Measurements from ENCODE around the gene KEL. TPM values are rescaled to one million over a fixed set of nuclear protein-coding genes. Genes with fewer than 3 reads are reported as not detected.
A peak's percentile ranks its signal among the peaks of the same experiment; 100 is the strongest.

Gene KEL
- total RNA-seq (0.28 TPM), polyA plus RNA-seq (ENCODE audit: insufficient read depth, low read depth, low replicate concordance) (0.39 TPM)
- long read RNA-seq, donor 1: 0 reads
- long read RNA-seq, donor 2, partial matches to known transcripts: 0 of 1 reads
- long read RNA-seq, donor 2, other reads (novel, unspliced or antisense): 0 of 1 reads
- long read RNA-seq, donor 3: 0 reads
- long read RNA-seq, donor 4: 0 reads
- long read RNA-seq, donor 5: 0 reads
- long read RNA-seq, donor 6: 0 reads
- long read RNA-seq, donor 7: 0 reads
- long read RNA-seq, donor 8: 0 reads
- long read RNA-seq, donor 9: 0 reads
- long read RNA-seq, donor 10: 0 reads

GRCh38 chr7:142961973-142962926, at the start of gene KEL:
KEL (minus strand) TSS chr7:142962363; CDS start chr7:142962206, 157 bp downstream.
- no peak for FAIRE-seq

GRCh38 chr7:143008007-143008901, 46.1 kb upstream of the KEL start:
- TF ChIP-seq CTCF (IDR thresholded peaks at IDR 0.05; ENCODE audit: borderline replicate concordance, extremely low read depth, insufficient read depth): peak; percentile 99

More at GRCh38 chr7:142961973-142962926, at the start of gene KEL:
- H3K27ac ChIP-seq (ENCODE audit: low read depth in 2 of 2, low read length in 2 of 2): no peak within 1 kb of the TSS
- intact Hi-C loops (cut with DNase I): no loop called here
- DNase-seq: no peak
- H3K36me3 ChIP-seq (ENCODE audit: control insufficient read depth in 2 of 3, insufficient read depth in 3 of 3, low read length in 3 of 3): no peaks in the 10 kb centered on the region
- H3K9ac ChIP-seq (ENCODE audit: low read length in 3 of 3): no peak within 1 kb of the TSS
- no peaks in the 10 kb centered on the region for H3K9me3 ChIP-seq (ENCODE audit: control insufficient read depth in 2 of 3, insufficient read depth in 1 of 3, low read length in 3 of 3)
- H3K4me1 ChIP-seq (ENCODE audit: control insufficient read depth in 2 of 3, insufficient read depth in 2 of 3, low read depth in 1 of 3, low read length in 3 of 3): peaks cover 0 to 4% (median 0%) of the 10 kb centered on the region in 3 donors
- H3K27me3 ChIP-seq (ENCODE audit: control insufficient read depth, insufficient read depth, low read length): no peaks in the 10 kb centered on the region
- H3K4me3 ChIP-seq (ENCODE audit: low read length in 3 of 3): no peak within 1 kb of the TSS
- no peak for TF ChIP-seq CTCF (IDR thresholded peaks at IDR 0.05; ENCODE audit: borderline replicate concordance, extremely low read depth, insufficient read depth)

GRCh38 chr7:143005632-143006260, 43.6 kb upstream of the KEL start:
- FAIRE-seq (no peak), DNase-seq (no peak)
- no peak overlapping the region for H3K4me3 ChIP-seq (ENCODE audit: low read length in 3 of 3)
- H3K36me3 ChIP-seq (ENCODE audit: control insufficient read depth in 2 of 3, insufficient read depth in 3 of 3, low read length in 3 of 3): no peaks in the 10 kb centered on the region
- H3K9me3 ChIP-seq (ENCODE audit: control insufficient read depth in 2 of 3, insufficient read depth in 1 of 3, low read length in 3 of 3): no peaks in the 10 kb centered on the region
- H3K27ac ChIP-seq (ENCODE audit: low read depth in 2 of 2, low read length in 2 of 2): no peak overlapping the region
- H3K9ac ChIP-seq (ENCODE audit: low read length in 3 of 3): no peak overlapping the region
- no peak for TF ChIP-seq CTCF (IDR thresholded peaks at IDR 0.05; ENCODE audit: borderline replicate concordance, extremely low read depth, insufficient read depth)
- H3K27me3 ChIP-seq (ENCODE audit: control insufficient read depth, insufficient read depth, low read length): no peaks in the 10 kb centered on the region
- peaks cover 0 to 9% (median 0%) of the 10 kb centered on the region in 3 donors for H3K4me1 ChIP-seq (ENCODE audit: control insufficient read depth in 2 of 3, insufficient read depth in 2 of 3, low read depth in 1 of 3, low read length in 3 of 3)
- intact Hi-C loops (cut with DNase I): loop anchor here (5.0 to 10.0 kb wide), 2 partner anchors 151 to 207 kb away; partner anchors contain the start of gene EPHB6

More at GRCh38 chr7:143008007-143008901, 46.1 kb upstream of the KEL start:
- H3K27me3 ChIP-seq (ENCODE audit: control insufficient read depth, insufficient read depth, low read length): no peaks in the 10 kb centered on the region
- H3K9ac ChIP-seq (ENCODE audit: low read length in 3 of 3): no peak overlapping the region
- H3K4me3 ChIP-seq (ENCODE audit: low read length in 3 of 3): no peak overlapping the region
- H3K36me3 ChIP-seq (ENCODE audit: control insufficient read depth in 2 of 3, insufficient read depth in 3 of 3, low read length in 3 of 3): no peaks in the 10 kb centered on the region
- FAIRE-seq (peak; percentile 50), DNase-seq (peak; percentile 78 to 88 (median 84))
- H3K4me1 ChIP-seq (ENCODE audit: control insufficient read depth in 2 of 3, insufficient read depth in 2 of 3, low read depth in 1 of 3, low read length in 3 of 3): peaks cover 0 to 3% (median 0%) of the 10 kb centered on the region in 3 donors
- H3K9me3 ChIP-seq (ENCODE audit: control insufficient read depth in 2 of 3, insufficient read depth in 1 of 3, low read length in 3 of 3): no peaks in the 10 kb centered on the region
- H3K27ac ChIP-seq (ENCODE audit: low read depth in 2 of 2, low read length in 2 of 2): no peak overlapping the region
- intact Hi-C loops (cut with DNase I): loop anchor here (5.0 to 10.0 kb wide), 2 partner anchors 153 to 204 kb away; partner anchors contain the start of gene EPHB6
